ENCODE data around the gene IL17RE. TPM values are rescaled to one million over a fixed set of nuclear protein-coding genes. Genes with fewer than 3 reads are reported as not detected.

The IL17RE gene
- total and polyA plus RNA-seq, 2 of the 13 experiments (the other 11 are each of a cell fraction or from before 2014, with no cell fraction given) = 14.5 to 24.1 TPM

- TF ChIP-seq TCF12 (IDR thresholded peaks at IDR 0.05) (no peak), TCF12 (CRISPR knock-in tag; IDR thresholded peaks at IDR 0.05) (no peak), MYC (CRISPR knock-in tag; IDR thresholded peaks at IDR 0.05; ENCODE audit: borderline replicate concordance) (peak; percentile 11; the same call in 1 of the 2 replicates), HOXA9 (CRISPR knock-in tag; IDR thresholded peaks at IDR 0.05; ENCODE audit: borderline replicate concordance) (no peak), ZSCAN20 (CRISPR knock-in tag; IDR thresholded peaks at IDR 0.05; ENCODE audit: borderline replicate concordance) (no peak), ZNF747 (CRISPR knock-in tag; IDR thresholded peaks at IDR 0.05; ENCODE audit: borderline replicate concordance) (no peak; the same call in 1 of the 2 replicates), RELA (CRISPR knock-in tag; IDR thresholded peaks at IDR 0.05) (no peak), AKAP8 (CRISPR knock-in tag; IDR thresholded peaks at IDR 0.05) (no peak), SRSF4 (IDR thresholded peaks at IDR 0.05; ENCODE audit: low read depth, low read length, poor library complexity, severe bottlenecking) (no peak), MIER2 (CRISPR knock-in tag; IDR thresholded peaks at IDR 0.05) (no peak), SMC3 (IDR thresholded peaks at IDR 0.05; ENCODE audit: low read length) (no peak), FUBP1 (CRISPR knock-in tag; IDR thresholded peaks at IDR 0.05; ENCODE audit: borderline replicate concordance) (no peak), MTA1 (CRISPR knock-in tag; IDR thresholded peaks at IDR 0.05; ENCODE audit: borderline replicate concordance) (no peak), POLR2G (IDR thresholded peaks at IDR 0.05; ENCODE audit: low read depth, low read length) (peak; percentile 76), REST (IDR thresholded peaks at IDR 0.05; ENCODE audit: borderline replicate concordance in 1 of 2, low read depth in 1 of 2, low read length in 2 of 2) (no peak), BCL6 (CRISPR knock-in tag; IDR thresholded peaks at IDR 0.05) (0 out of 2 replicates have a peak, but pooled peaks have one; percentile 11), NR0B2 (CRISPR knock-in tag; IDR thresholded peaks at IDR 0.05) (no peak)
- TF ChIP-seq, protein P1, sequence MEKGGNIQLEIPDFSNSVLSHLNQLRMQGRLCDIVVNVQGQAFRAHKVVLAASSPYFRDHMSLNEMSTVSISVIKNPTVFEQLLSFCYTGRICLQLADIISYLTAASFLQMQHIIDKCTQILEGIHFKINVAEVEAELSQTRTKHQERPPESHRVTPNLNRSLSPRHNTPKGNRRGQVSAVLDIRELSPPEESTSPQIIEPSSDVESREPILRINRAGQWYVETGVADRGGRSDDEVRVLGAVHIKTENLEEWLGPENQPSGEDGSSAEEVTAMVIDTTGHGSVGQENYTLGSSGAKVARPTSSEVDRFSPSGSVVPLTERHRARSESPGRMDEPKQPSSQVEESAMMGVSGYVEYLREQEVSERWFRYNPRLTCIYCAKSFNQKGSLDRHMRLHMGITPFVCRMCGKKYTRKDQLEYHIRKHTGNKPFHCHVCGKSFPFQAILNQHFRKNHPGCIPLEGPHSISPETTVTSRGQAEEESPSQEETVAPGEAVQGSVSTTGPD (CRISPR knock-in tag; IDR thresholded peaks at IDR 0.05) = no peak
- TF ChIP-seq, protein P2, sequence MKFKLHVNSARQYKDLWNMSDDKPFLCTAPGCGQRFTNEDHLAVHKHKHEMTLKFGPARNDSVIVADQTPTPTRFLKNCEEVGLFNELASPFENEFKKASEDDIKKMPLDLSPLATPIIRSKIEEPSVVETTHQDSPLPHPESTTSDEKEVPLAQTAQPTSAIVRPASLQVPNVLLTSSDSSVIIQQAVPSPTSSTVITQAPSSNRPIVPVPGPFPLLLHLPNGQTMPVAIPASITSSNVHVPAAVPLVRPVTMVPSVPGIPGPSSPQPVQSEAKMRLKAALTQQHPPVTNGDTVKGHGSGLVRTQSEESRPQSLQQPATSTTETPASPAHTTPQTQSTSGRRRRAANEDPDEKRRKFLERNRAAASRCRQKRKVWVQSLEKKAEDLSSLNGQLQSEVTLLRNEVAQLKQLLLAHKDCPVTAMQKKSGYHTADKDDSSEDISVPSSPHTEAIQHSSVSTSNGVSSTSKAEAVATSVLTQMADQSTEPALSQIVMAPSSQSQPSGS (CRISPR knock-in tag; IDR thresholded peaks at IDR 0.05) = peak; percentile 23; the same call in 1 of the 2 replicates
Measured at GRCh38 chr3:9916734-9917680, 14.4 kb downstream of the IL17RE start, which contains the start of gene IL17RC (continued).

All from HepG2 (cell line).